Epithelial cell of proximal tubule (primary cell): ENCODE measurements around the gene SCAP. TPM values are rescaled to one million over a fixed set of nuclear protein-coding genes. Genes with fewer than 3 reads are reported as not detected.

Experiments used
- DNase-seq: peaks from one replicate; pipeline ENCODE4 v3.0.0-alpha.2; 2011; ENCODE audit warnings: low read depth
- H3K4me3 ChIP-seq: 2 replicates; pipeline ENCODE4 v1.5.1; 2011; ENCODE audit warnings: low read depth, mild to moderate bottlenecking, low read length
- CTCF ChIP-seq: conservative IDR thresholded peaks from 2 replicates; pipeline ENCODE4 v1.5.1; 2012; ENCODE audit warnings: low read depth, mild to moderate bottlenecking, low read length
- total RNA-seq: library from RNA; depleted of rRNA; stranded (reverse); fragments of >200 nt; gene quantifications from 2 replicates; pipeline ENCODE4 v1.2.3, GENCODE V29; 2015

SCAP gene
- total RNA-seq, 1 donor from 2014 or later = 52.8 TPM

- no peak overlapping the region for H3K4me3 ChIP-seq
- no peak for TF ChIP-seq CTCF
- no peak for DNase-seq
Observed at GRCh38 chr3:47419083-47420043, 56.4 kb downstream of the SCAP start.

DNA sequence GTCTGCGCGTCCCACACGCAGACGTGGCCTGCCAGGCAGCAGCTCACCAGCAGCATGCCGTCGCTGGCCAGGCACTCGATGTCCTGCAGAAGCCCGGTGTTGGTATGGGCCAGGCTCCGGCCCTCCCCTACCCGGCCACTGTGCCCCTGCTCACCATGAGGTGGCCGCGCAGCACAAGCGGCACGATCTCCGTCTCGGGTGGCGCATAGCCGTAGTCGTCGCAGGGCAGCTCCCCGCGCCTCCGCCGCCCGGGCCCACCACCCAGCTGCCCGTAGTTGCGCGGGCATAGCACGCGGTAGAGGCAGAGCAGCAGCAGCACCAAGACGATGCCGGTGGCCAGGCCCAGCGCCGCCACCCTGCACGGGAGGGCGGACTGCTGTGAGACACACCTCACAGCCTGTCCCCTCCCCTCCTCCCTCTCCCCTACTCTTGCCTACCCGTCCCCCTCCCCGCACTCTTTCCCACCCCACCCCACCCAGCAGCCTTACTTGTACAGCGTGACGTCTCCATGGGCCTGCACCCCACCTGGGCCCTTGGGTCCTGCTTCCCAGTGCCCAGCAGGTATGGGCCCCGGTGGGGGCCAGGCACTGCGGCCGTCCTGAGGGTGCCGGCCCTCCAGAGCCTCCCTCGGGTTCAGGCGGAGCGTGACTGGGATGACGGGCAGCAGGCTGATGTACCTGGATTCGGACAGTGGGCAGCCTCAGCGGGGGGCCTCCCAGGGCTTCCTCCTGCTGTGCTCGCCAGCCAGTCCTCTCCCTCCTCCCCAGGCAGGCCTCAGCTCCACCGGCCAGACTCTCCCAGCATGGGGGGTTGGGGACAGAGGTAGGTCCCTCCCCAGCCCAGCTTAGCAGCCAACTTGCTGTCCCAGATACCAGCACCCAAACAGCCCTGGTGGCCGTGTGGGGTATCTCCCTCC, 57.3 kb downstream of the SCAP start:
- DNase-seq = no peak
- H3K4me3 ChIP-seq = no peak overlapping the region
- TF ChIP-seq CTCF = no peak

GRCh38 chr3:47416041-47416440, 59.7 kb downstream of the SCAP start:
- no peak for TF ChIP-seq CTCF
- DNase-seq = no peak
- H3K4me3 ChIP-seq = no peak overlapping the region

GRCh38 chr3:47414666-47415587, 60.8 kb downstream of the SCAP start:
- no peak for TF ChIP-seq CTCF
- DNase-seq = no peak
- H3K4me3 ChIP-seq = no peak overlapping the region

- no peak for DNase-seq
- no peak for TF ChIP-seq CTCF
- no peak overlapping the region for H3K4me3 ChIP-seq
Observed at GRCh38 chr3:47414161-47414564, 61.6 kb downstream of the SCAP start.

DNA sequence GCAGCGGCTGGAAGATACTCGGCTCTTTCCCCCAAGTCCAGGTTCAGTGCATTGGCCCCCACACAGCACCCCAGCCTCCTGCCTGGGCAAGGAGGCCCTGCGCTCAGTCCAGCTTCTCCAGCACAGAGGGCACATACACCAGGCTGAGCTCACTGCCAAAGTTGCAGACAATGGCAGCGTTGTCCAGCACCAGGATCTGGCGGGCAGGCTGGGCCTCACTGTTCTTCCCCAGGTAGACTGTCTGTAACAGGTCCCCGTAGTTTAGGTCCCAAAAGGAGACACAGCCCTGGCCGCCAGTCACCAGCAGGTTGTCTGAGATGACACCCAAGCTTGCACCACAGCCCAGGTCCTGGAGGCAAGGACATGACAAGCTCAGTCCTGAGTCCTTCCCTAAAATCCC, 62.0 kb downstream of the SCAP start:
- no peak for DNase-seq
- no peak for TF ChIP-seq CTCF
- H3K4me3 ChIP-seq = no peak overlapping the region
